ENCODE data around the gene KIZ.
A peak's percentile ranks its signal among the peaks of the same experiment; 100 is the strongest.

Gene KIZ

DNA sequence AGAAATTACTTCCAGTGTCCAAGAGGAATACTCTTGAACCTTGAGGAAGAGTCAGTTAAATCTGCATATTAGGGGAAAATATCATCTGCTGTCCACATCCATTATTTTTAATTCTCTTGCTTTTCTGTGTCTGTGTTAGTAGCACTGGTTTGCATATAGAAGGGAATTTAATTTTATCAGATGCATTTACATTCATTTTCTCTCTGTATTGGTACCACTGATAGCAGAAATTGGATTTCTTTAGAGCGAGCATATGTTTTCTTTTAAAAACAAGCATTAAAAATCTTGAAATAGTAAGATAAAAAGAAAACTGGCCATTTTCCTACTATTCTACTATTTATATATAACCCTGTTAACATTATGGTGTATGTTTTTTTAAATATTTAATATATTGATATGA is 83.8 kb downstream of the KIZ start:
- intact Hi-C loops (cut with DNase I) = no loop called here
- DNase-seq = no peak

GRCh38 chr20:21213691-21214090 is 87.8 kb downstream of the KIZ start:
- intact Hi-C loops (cut with DNase I) = no loop called here
- DNase-seq = no peak

DNA sequence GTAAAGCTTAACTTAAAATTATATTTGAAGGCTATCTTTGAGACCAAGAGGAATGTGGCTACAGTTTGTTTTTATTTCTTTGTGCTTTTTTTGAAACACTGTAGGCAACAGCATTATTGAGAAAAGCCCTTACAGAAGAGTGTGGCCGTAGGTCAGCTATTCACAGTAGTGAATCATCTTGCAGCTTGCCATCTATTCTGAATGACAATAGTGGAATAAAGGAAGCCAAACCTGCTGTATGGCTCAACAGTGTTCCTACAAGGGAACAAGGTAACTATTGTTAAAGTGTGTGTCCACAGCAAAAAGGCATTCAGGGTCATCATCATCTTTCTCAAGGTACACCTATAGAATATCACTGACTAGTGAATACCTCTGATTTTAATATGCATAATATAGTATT is 88.5 kb downstream of the KIZ start:
- intact Hi-C loops (cut with DNase I) = no loop called here
- no peak for DNase-seq

GRCh38 chr20:21219686-21220085 is 93.8 kb downstream of the KIZ start:
- intact Hi-C loops (cut with DNase I) = no loop called here
- no peak for DNase-seq

GRCh38 chr20:21224217-21224616 is 98.3 kb downstream of the KIZ start:
- intact Hi-C loops (cut with DNase I) = no loop called here
- DNase-seq = no peak

DNA sequence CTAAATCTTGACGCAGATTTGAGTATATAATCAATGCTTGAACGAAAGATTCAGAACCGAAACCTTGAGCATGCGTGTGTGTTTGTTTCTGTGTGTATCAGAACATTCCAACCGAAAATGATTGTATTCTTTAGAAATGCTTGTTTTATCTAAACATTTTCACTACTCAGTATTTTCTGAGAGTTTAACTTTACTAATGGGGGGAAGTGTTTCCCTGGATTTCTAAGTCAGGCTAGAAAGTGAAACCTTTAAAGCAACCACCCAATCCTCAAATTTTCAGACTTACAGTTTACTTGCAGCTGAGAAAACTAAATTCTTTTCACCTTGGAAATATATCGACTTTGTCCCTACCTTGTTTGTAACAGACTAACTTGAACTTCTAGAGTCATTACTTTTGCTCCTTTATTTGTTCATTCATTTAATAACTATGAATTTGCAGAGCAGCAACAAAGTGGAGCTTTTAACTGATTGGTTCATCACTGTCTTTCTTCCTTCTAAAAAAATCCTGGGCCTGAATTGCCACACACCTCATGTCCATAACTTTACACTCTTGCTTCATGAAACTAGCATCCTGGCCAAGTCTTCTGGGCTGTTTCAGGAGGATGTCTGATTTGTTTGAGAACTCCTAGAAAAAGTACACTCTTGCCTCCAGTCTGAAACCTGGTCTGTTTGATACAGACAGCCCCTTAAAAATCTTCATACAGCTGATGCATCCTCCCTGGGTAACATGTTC is 99.5 kb downstream of the KIZ start:
- intact Hi-C loops (cut with DNase I) = no loop called here
- no peak for DNase-seq

GRCh38 chr20:21228511-21228910 is 102.6 kb downstream of the KIZ start:
- no peak for DNase-seq
- intact Hi-C loops (cut with DNase I) = no loop called here

- intact Hi-C loops (cut with DNase I) = no loop called here
- no peak for DNase-seq
Observed at GRCh38 chr20:21229163-21229562, 103.3 kb downstream of the KIZ start.

- intact Hi-C loops (cut with DNase I) = loop anchor here (10.0 kb wide), 1 partner anchor 105 kb away; the partner anchor contains the start of gene KIZ
- DNase-seq = no peak
Observed at GRCh38 chr20:21230220-21230619, 104.3 kb downstream of the KIZ start.

DNA sequence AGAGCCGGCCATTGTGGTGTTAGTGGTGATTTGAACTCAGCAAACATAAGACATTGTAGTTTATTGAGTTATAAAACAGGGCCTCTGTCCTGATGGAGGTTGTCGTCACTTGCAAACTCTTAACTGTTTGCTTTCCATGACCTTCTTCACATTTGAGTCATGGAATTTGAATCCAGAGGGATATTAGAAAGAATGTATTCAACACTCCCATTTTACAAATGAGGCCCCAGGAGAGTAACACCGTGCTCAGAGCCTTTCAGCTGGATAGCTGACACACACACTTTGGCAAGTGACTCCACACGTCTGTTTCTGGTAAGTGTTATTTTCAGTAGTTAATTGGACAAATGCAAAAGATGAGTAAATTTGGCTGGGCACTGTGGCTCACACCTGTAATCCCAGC is 104.8 kb downstream of the KIZ start:
- DNase-seq = no peak
- intact Hi-C loops (cut with DNase I) = loop anchor here (10.0 kb wide), 1 partner anchor 106 kb away; the partner anchor contains the start of gene KIZ

DNA sequence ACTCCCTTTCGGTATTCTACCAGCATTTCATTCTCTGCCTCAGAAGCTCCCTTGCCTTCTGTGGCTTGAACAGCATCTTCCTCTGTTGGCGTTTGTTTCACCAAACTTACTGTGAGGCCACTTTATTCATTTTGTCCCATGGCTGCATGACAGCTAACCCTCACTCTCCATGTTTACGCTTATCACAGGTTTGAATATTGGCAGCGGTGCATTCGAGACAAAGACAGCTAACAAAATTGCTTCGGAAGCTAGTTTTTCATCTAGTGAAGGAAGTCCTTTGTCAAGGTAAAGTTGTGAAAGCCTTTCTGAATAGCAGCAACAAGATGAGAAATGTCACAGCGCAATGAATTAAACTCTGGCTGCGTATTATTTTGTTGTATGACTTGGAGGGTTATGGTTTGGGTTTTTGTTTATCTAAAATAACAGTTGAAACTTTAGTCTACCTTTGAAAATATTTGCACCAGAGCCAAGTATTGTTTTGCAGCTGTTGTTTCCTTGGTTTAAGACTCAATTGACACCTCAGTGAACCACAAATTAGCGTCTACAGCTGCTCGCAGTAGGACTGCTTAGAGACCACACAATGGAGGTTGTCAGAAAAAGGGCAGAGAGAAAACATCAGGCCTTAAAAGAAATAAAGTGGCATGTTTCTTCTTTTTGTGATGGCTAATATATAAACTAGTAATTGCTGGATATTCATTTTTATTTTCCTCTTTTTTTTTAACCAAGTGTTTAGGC is 106.8 kb downstream of the KIZ start:
- no peak for DNase-seq
- intact Hi-C loops (cut with DNase I) = loop anchor here (10.0 kb wide), 1 partner anchor 108 kb away; the partner anchor contains the start of gene KIZ

GRCh38 chr20:21234324-21234723 is 108.4 kb downstream of the KIZ start:
- intact Hi-C loops (cut with DNase I) = loop anchor here (10.0 kb wide), 1 partner anchor 110 kb away; the partner anchor contains the start of gene KIZ
- no peak for DNase-seq

DNA sequence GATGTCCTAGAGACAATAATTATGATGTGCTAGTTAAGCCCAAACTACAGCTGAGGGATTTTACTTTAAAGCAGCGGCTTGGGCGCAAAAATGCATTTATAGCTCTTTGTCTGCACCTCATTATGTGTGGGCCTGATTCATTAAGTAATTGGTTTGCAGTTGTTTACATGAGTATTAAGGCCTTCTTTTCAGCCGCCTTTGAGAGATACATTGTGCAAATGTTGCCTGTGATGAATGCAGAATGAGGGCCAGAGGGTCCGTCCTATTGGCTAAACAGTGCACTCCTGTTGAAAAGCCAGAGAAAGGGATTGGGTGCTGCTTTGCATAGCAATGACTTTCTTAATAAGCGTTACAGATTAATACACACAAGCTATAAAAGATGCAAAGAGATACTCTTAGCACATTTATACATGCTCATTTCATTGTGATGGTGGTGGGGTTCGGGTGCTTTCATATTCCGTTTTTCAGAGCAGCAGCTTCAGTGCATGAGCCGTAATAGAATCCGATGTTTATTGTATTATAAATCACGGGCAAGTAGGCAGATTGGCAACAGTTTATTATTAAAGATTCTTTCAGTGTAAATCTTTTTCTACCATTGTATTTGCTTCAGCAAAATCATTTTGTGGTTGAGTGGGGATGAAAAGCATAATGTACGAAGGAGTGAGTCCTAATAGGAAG is 109.1 kb downstream of the KIZ start:
- intact Hi-C loops (cut with DNase I) = loop anchor here (1.0 to 10.0 kb wide), 6 partner anchors 67 to 388 kb away; partner anchors contain the start of genes KIZ and XRN2
- peak in 6 of 10 donors; percentile 15 to 86 (median 44) for DNase-seq

DNA sequence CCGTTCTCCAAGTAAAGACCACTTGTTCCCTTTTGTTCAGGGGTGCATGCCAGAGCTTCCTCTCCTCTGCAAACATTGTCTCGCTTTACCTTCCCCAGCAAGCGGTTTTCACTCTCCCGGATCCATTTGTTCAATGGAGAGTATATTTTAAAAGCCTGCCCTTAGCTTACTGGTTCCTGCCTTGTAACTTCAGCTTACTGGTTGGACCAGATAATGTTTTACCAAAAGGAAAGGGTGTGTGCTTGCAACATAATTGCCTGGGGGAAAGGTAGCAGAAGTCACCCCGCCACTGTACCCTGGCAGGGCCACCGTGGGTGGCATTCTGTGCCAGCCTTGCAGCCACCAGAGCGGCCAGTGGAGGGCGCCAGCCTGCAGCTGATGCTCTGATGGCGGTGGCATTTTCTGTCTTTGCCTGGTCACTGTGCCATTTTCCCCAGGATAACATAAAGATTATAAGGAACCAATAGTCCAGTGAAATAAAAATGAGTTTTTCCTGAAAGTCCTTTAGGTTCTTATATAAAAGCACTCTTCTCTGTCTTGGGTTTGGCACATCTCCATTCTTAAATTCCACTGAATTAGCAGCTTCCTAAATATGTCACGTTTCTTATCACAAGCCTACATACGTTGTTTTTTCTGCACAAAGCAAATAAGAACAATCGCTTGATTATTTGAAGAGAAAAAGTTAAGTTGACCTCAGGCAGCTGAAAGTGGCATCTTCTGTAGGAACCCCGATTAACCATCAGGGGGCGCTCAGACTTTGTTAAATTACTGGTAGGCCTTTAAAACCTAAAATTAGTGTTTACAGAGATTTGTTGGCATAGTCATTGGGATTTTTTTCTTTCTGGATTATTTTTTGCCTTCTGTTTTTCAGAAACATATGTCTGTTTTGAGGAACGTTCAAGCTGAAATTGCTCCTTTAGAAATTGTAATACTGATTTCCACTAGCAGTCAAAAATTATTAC is 109.9 kb downstream of the KIZ start:
- DNase-seq = peak; percentile 58 to 97 (median 82)
- intact Hi-C loops (cut with DNase I) = loop anchor here (1.0 to 10.0 kb wide), 8 partner anchors 67 to 388 kb away; partner anchors contain the start of genes KIZ and XRN2

- no peak for DNase-seq
- intact Hi-C loops (cut with DNase I) = loop anchor here (2.0 to 10.0 kb wide), 7 partner anchors 64 to 391 kb away; partner anchors contain the start of genes KIZ and XRN2
Observed at GRCh38 chr20:21237956-21238799, 112.3 kb downstream of the KIZ start.

- DNase-seq = no peak
- intact Hi-C loops (cut with DNase I) = loop anchor here (5.0 to 10.0 kb wide), 5 partner anchors 63 to 392 kb away; partner anchors contain the start of genes KIZ and XRN2
Observed at GRCh38 chr20:21238818-21239536, 113.1 kb downstream of the KIZ start.

GRCh38 chr20:21240394-21240793 is 114.5 kb downstream of the KIZ start:
- DNase-seq = no peak

GRCh38 chr20:21241406-21241805 is 115.5 kb downstream of the KIZ start:
- intact Hi-C loops (cut with DNase I) = no loop called here
- no peak for DNase-seq

More at GRCh38 chr20:21240394-21240793, 114.5 kb downstream of the KIZ start:
- intact Hi-C loops (cut with DNase I) = no loop called here
